Measurements from ENCODE around the gene XRCC4.

GRCh38 chr5:83090169-83090568 lies 12.8 kb downstream of the XRCC4 start:
- no peak for TF ChIP-seq CTCF (IDR thresholded peaks at IDR 0.05)
- no peak for TF ChIP-seq POLR2A (IDR thresholded peaks at IDR 0.05)
